COLO829 (cell line): ENCODE results near the gene KIF5C.

ENCODE experiments used
- DNase-seq: peaks from one replicate; pipeline ENCODE4 v3.0.0; 2012; ENCODE audit warnings: low spot score

The KIF5C gene

DNA sequence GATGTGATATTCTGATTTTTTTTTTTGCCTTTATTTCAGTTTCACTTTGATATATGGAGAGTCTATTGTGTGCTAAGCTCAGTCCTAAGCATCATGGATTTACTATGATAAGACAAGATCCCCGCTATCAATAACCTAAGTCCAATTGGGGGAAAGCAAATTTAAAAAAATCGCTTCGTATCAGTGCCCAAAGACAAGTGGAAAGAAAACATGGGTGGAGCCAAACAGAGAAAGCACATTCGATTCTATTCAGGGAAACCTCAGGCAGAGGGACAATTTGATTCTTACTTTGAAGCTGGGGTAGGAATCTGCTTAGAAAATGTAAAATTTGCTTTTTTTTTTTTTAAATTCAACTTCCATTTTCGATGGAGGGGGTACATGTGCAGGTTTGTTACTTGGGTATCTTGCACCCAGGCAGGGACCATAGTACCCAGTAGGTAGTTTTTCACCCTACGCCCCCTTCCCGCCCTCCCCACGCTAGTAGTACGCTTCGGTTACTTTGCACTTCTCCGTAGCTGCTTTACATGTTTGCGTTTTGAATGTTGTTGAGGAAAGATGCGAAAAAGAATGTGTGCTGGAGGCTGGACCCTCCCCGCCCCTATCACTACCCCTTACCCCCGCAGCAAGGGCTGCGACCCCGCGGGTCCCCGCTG is 12.4 kb downstream of the KIF5C start:
- DNase-seq = no peak

- DNase-seq = no peak
Observed at GRCh38 chr2:148888003-148888501, 13.0 kb downstream of the KIF5C start.

DNA sequence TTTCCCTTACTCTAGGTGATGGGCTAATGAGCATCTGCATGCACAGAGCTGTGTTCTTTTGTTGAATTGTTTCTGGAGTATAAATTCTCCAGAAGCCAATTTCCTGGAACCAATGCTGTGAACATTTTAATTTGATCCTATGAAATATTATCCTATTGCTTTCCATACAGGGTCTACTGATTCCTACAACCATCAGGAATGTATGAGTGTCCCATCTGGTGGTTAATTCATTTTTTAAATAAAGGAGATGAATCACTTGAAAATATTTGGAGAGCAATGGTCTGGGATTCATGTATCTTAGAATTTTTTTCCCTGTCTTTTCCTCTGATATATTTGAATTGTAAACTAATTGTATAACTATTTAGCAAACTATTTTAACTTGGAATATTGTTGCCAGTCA is 14.0 kb downstream of the KIF5C start:
- no peak for DNase-seq

DNA sequence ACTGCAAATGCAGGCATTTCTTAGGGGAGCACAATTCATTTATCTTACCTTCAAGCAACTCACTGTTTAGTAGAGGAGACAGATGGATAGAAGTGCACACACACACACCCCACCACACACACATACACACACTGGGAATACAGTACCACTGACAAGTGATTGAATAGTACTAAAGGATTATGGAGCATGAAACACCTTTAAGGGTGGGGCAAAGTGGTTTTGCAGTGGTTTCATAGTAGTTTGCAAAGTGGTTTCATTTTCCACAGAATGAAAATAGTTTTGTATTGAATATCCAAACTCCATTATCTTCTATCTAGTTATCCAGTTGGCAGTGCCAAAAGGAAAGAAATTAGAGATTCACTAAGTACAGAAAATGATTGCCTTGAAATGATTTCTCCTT is 18.9 kb downstream of the KIF5C start:
- no peak for DNase-seq

GRCh38 chr2:148896136-148896535 is 21.1 kb downstream of the KIF5C start:
- DNase-seq = no peak

DNA sequence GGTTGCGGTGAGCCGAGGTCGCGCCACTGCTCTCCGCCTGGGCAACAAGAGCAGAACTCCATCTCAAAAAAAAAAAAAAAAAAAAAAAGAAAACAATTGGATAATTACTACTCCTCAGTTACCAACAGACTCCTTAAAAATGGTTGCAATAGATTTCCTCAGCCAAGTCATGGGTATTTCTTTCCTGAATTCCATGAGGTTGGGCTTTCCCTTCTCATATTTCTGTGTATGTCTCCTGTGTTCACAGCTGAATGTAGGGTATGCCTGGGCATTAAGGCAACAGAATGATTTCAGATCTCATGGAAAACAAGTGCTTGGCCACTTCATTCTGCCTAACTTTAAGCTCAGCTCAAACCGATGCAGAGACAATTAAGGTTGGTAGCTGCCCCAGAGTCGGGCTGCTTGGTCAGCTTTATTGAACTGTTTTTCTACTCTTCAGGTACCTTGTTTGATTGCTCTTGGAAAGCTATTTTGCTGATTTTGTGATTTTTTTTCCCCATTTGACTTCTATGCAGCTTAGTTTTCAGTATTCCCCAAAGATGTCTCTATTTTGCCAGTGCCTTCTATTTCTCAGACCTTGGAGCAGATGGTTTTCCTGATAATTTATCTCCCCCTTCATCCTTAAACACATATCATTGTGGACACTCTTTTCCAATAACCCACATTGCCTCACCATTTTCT is 24.8 kb downstream of the KIF5C start:
- no peak for DNase-seq

GRCh38 chr2:148900350-148900837 is 25.4 kb downstream of the KIF5C start:
- DNase-seq = no peak

- DNase-seq = no peak
Observed at GRCh38 chr2:148901142-148901541, 26.1 kb downstream of the KIF5C start.

GRCh38 chr2:148902798-148903197 is 27.8 kb downstream of the KIF5C start:
- no peak for DNase-seq

DNA sequence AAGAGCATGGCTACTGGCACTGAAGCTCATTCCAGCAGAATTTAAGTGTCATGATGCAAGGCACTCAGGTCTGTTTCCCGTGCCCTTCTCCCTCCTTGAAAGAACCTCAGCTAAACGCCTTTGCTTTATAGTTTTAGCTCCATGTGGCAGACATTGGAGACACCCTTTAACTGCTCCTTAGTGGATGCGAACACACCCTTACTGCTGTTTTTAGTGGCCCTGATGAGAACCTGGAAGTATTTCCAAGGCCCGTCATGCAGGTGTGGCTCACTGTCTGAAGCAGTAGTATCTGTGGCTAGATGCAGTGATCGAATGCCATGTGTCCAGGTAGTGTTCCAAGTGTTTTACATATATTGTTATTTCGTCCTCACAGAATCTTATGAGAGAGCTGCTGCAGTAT is 28.3 kb downstream of the KIF5C start:
- DNase-seq = no peak

DNA sequence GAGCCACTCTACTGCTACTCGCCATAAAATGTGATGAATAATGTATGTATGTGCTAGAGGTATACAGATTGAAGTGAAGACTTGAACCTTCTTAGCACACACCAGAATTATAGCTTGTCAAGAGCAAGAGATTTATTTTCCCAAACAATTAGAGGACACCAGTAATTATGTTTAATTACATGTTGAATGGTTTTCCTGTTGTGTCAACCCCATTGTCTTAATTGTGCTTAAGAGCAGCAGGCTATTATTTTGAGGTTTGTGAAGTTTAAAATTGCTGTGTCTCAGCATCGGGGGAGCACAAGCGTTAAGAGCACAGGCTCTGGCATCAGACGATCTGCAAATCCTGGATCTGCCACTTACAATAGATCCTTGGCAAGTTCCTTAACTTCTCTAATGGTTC is 29.0 kb downstream of the KIF5C start:
- DNase-seq = no peak

DNA sequence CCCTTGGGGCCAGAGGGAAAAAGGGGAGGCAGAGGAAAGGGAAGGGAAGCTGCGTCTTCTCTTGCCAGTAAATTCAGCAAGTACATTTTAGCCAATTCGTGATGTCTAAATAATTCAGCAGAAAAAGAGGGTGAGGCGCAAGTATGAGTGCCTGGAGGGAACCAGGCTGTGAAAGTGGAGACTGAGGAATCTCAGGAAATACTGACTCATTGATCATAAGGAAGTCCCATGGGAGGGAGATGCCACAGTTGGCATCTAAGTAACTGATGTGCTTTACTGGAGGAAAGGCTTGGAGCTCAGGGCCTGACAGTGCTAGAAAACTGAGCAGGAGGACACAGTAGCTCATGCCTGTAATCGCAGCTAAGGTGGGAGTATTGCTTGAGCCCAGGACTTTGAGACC is 31.1 kb downstream of the KIF5C start:
- DNase-seq = peak; percentile 35

DNA sequence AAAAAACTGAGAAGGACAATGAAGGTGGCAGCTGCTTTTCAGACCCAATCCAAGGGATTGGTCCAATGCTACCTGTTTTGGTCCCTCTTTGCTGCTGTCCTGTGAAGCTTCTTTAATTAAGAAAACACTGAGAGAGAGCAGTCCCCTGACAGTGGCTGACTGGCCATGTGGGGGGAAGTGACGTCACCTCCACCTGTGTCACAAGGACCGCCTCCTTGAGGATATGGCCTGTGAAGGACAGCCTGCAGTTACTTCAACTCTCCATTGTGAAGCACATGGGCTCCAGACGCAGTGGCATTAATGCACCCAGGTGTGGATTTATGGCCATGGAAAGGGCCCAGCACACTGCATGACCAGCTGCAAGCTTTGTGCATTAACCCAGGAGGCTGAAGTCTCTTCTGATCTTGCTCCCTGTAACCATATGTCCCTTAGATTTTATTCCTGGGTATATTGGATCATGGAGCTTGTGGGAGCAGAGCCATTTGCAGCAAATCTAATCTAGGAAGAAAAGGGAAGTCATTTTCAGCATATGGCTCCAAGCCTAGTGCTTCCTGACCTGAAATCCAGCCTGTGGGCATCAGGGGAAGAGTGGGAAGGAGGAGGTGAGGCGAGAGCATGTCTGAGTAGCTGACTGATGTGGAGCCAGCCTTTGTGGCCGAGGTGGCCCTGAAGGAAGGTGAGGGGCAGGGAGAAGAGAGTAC is 32.2 kb downstream of the KIF5C start:
- DNase-seq = no peak

DNA sequence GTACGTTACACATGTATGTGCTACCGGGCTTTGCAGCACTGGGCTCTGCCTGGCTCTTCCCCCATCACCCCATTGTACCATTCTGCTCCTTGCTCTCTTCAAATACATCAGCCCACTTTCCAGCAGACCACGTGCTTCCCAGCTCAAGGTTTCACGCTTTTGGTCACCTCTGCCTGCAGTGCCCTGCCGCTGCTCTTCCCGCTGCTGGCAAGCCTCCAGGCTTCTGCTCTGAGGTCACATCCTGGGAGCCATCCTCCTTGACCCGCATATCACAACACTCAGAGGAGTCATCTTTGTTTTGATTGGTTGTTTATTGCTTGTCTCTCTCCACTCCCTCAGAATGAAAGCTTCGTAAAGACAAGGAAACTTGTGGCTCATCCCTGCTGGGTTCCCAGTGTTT is 34.1 kb downstream of the KIF5C start:
- no peak for DNase-seq

- no peak for DNase-seq
Observed at GRCh38 chr2:148913061-148913460, 38.0 kb downstream of the KIF5C start.

- DNase-seq = no peak
Observed at GRCh38 chr2:148913492-148913891, 38.5 kb downstream of the KIF5C start.

DNA sequence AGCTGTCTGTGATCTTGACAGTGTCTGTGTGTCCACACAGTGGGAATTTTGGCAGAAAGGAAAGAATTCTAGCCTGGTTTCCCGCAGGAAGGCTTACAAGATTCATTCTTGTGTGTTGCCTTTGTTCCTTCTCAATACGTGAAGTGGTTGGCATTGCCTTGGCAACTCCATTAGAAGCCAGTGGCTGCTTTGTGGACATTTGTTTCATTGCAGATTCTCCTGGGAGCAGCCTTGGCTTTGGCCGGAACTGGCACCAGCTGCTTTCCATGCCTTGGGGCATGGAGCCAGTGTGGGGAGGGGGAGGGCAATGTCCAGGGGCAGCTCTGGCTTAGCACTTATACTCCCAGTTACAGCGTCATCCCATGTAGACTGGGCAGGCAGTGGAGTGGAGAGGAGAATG is 39.4 kb downstream of the KIF5C start:
- DNase-seq = no peak

GRCh38 chr2:148917431-148917830 is 42.4 kb downstream of the KIF5C start:
- DNase-seq = no peak

GRCh38 chr2:148918554-148918953 is 43.5 kb downstream of the KIF5C start:
- no peak for DNase-seq

GRCh38 chr2:148920559-148920958 is 45.5 kb downstream of the KIF5C start:
- DNase-seq = no peak

GRCh38 chr2:148922062-148922461 is 47.0 kb downstream of the KIF5C start:
- no peak for DNase-seq

DNA sequence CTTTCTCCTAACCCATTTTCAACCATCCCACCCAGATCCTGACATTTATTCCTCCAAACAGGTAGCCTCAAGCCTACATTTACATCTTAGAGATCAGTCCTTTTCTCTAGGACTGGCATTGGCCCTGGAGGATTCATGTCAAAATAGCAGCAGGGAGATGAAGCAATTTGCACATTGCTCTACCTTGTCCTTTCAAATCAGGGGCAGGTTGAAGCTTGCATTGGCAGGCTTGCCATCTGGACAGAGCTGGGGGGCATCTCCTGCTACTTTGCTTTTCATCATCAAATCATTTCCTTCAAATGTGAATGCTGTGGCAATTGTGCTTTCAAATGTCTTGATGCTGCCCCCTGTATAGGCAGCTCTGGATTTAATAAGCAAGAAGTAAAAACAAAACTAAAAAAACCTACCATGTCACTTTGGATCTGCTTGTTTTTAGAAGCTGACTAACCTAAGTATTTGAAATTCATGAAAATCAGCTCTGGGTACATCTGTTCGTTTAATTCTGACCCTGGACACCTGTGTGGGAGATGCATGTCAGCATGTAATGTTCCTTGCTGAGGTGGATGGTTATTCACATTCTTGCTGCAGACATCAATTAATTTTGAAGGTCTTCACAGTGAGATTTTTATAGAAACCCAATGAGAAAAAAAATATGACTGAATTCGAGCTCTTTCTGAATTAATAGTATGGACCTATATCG is 47.9 kb downstream of the KIF5C start:
- DNase-seq = no peak
